GM12891 (cell line): ENCODE data around the gene CCDC24.

Experiments
- POLR2AphosphoS5 ChIP-seq: IDR thresholded peaks from 2 replicates; pipeline ENCODE4 v1.6.1; 2011; ENCODE audit warnings: low read depth, low read length, control low read depth
- POU2F2 ChIP-seq: IDR thresholded peaks from 2 replicates; pipeline ENCODE4 v1.6.1; 2011; ENCODE audit warnings: low read depth, mild to moderate bottlenecking, control low read depth, low read length, moderate library complexity
- SPI1 ChIP-seq: IDR thresholded peaks from 2 replicates; pipeline ENCODE4 v1.6.1; 2011; ENCODE audit warnings: low read depth, low read length, control low read depth

- TF ChIP-seq POU2F2 (no peak), POLR2AphosphoS5 (no peak), SPI1 (no peak)
Observed at GRCh38 chr1:43994071-43994470, 2.7 kb downstream of the CCDC24 start.
